H9 (cell line): ENCODE measurements around the gene KRT39. TPM values are rescaled to one million over a fixed set of nuclear protein-coding genes. Genes with fewer than 3 reads are reported as not detected.

ENCODE experiments used
- DNase-seq: peaks from one replicate; pipeline ENCODE4 v3.0.0-alpha.2; 2017
- H2AFZ ChIP-seq: one replicate; pipeline ENCODE4 v1.6.1; 2013; ENCODE audit warnings: mild to moderate bottlenecking, low read length, control low read depth, moderate library complexity
- H2AK5ac ChIP-seq: 2 replicates; pipeline ENCODE4 v1.6.1; 2013; ENCODE audit warnings: low read length, control low read depth, mixed read lengths; ENCODE audit not compliant: insufficient read length
- H2BK120ac ChIP-seq: one replicate; pipeline ENCODE4 v1.6.1; 2013; ENCODE audit warnings: low read depth, mild to moderate bottlenecking, low read length, control low read depth, inconsistent platforms; ENCODE audit not compliant: poor library complexity, severe bottlenecking
- H2BK12ac ChIP-seq: 2 replicates; pipeline ENCODE4 v1.6.1; 2013; ENCODE audit warnings: low read length, control low read depth, mixed read lengths, low read depth; ENCODE audit not compliant: insufficient read length
- H2BK15ac ChIP-seq: 2 replicates; pipeline ENCODE4 v1.6.1; 2013; ENCODE audit warnings: low read depth, low read length, control low read depth
- H2BK20ac ChIP-seq: one replicate; pipeline ENCODE4 v1.6.1; 2013; ENCODE audit warnings: low read depth, mild to moderate bottlenecking, low read length, control low read depth, inconsistent platforms; ENCODE audit not compliant: poor library complexity, severe bottlenecking
- H2BK5ac ChIP-seq: 2 replicates; pipeline ENCODE4 v1.6.1; 2013; ENCODE audit warnings: low read length, control low read depth, mixed read lengths; ENCODE audit not compliant: insufficient read length
- H3K14ac ChIP-seq: 2 replicates; pipeline ENCODE4 v1.6.1; 2013; ENCODE audit warnings: low read length, control low read depth; ENCODE audit not compliant: insufficient read depth
- H3K18ac ChIP-seq: 2 replicates; pipeline ENCODE4 v1.6.1; 2013; ENCODE audit warnings: low read depth, mild to moderate bottlenecking, mixed read lengths, low read length, control low read depth; ENCODE audit not compliant: insufficient read length
- H3K23ac ChIP-seq: 2 replicates; pipeline ENCODE4 v1.6.1; 2013; ENCODE audit warnings: low read length, control low read depth, mixed read lengths, low read depth; ENCODE audit not compliant: insufficient read length
- H3K23me2 ChIP-seq: 2 replicates; pipeline ENCODE4 v1.6.1; 2013; ENCODE audit warnings: low read depth, mild to moderate bottlenecking, mixed read lengths, low read length, control low read depth; ENCODE audit not compliant: insufficient read length, poor library complexity, severe bottlenecking
- H3K27ac ChIP-seq: 2 replicates; pipeline ENCODE4 v1.5.1; 2013; ENCODE audit warnings: low read length, control low read depth, mixed read lengths, low read depth; ENCODE audit not compliant: insufficient read length
- H3K27me3 ChIP-seq: 2 replicates; pipeline ENCODE4 v1.6.1; 2013; ENCODE audit warnings: low read length, control low read depth, inconsistent platforms; ENCODE audit not compliant: insufficient read depth
- H3K4ac ChIP-seq: 2 replicates; pipeline ENCODE4 v1.6.1; 2013; ENCODE audit warnings: low read depth, mild to moderate bottlenecking, control low read depth, inconsistent platforms, low read length, moderate library complexity
- H3K4me1 ChIP-seq: 2 replicates; pipeline ENCODE4 v1.6.1; 2013; ENCODE audit warnings: low read length, control low read depth, inconsistent platforms; ENCODE audit not compliant: insufficient read depth
- H3K4me2 ChIP-seq: 2 replicates; pipeline ENCODE4 v1.6.1; 2013; ENCODE audit warnings: low read length, control low read depth, mixed read lengths; ENCODE audit not compliant: insufficient read length, insufficient read depth
- H3K56ac ChIP-seq: 2 replicates; pipeline ENCODE4 v1.6.1; 2013; ENCODE audit warnings: low read depth, mild to moderate bottlenecking, mixed read lengths, low read length, control low read depth; ENCODE audit not compliant: insufficient read length
- H3K79me1 ChIP-seq: 2 replicates; pipeline ENCODE4 v1.6.1; 2013; ENCODE audit warnings: low read depth, mild to moderate bottlenecking, moderate library complexity, low read length, control low read depth, inconsistent platforms; ENCODE audit not compliant: insufficient read depth, poor library complexity, severe bottlenecking
- H3K79me2 ChIP-seq: 2 replicates; pipeline ENCODE4 v1.6.1; 2013; ENCODE audit warnings: low read length, control low read depth, inconsistent platforms; ENCODE audit not compliant: insufficient read depth
- H3K9ac ChIP-seq: 2 replicates; pipeline ENCODE4 v1.6.1; 2013; ENCODE audit warnings: low read length, control low read depth, mixed read lengths; ENCODE audit not compliant: insufficient read length; ENCODE audit errors: extremely low read depth
- H3K9me3 ChIP-seq: one replicate; pipeline ENCODE4 v1.6.1; 2013; ENCODE audit warnings: low read depth, low read length, inconsistent platforms; ENCODE audit not compliant: control insufficient read depth
- H3T11ph ChIP-seq: one replicate; pipeline ENCODE4 v1.6.1; 2013; ENCODE audit warnings: mild to moderate bottlenecking, low read length, control low read depth, inconsistent platforms
- H4K20me1 ChIP-seq: one replicate; pipeline ENCODE4 v1.6.1; 2013; ENCODE audit not compliant: control insufficient read depth, insufficient read length, insufficient read depth
- H4K5ac ChIP-seq: 2 replicates; pipeline ENCODE4 v1.6.1; 2013; ENCODE audit warnings: low read depth, mild to moderate bottlenecking, mixed read lengths, low read length, control low read depth; ENCODE audit not compliant: insufficient read length
- H4K8ac ChIP-seq: replicated peaks from 2 replicates; pipeline ENCODE4 v1.6.1; 2013; ENCODE audit warnings: low read length, control low read depth, mixed read lengths, low read depth; ENCODE audit not compliant: insufficient read length
- H4K91ac ChIP-seq: 2 replicates; pipeline ENCODE4 v1.6.1; 2013; ENCODE audit warnings: low read depth, mild to moderate bottlenecking, moderate library complexity, mixed read lengths, low read length, control low read depth; ENCODE audit not compliant: insufficient read length
- H3K27ac Mint-ChIP-seq, 3 experiments: 2 replicates in 2 of 3; 3 replicates in 1 of 3; pipeline ENCODE4 v1.8.0; 2020 to 2021; ENCODE audit warnings: mixed read lengths in 3 of 3, mild to moderate bottlenecking in 1 of 3, moderate library complexity in 1 of 3
- H3K27me3 Mint-ChIP-seq: 2 replicates; pipeline ENCODE4 v1.8.0; 2021; ENCODE audit warnings: low read depth, mild to moderate bottlenecking, moderate library complexity, mixed read lengths
- H3K36me3 Mint-ChIP-seq, 3 experiments: 2 replicates in 2 of 3; 3 replicates in 1 of 3; pipeline ENCODE4 v1.8.0; 2020 to 2021; ENCODE audit warnings: low read depth in 3 of 3, mixed read lengths in 3 of 3; ENCODE audit not compliant: insufficient read depth in 1 of 3
- H3K4me1 Mint-ChIP-seq, 2 experiments: 2 replicates each; pipeline ENCODE4 v1.8.0; 2020; ENCODE audit warnings: mixed read lengths in 2 of 2
- H3K4me3 Mint-ChIP-seq, 2 experiments: 2 replicates in 1 of 2; 3 replicates in 1 of 2; pipeline ENCODE4 v1.8.0; 2020 to 2021; ENCODE audit warnings: mild to moderate bottlenecking in 2 of 2, mixed read lengths in 2 of 2, moderate library complexity in 1 of 2
- H3K9me3 Mint-ChIP-seq, 2 experiments: 2 replicates in 1 of 2; 3 replicates in 1 of 2; pipeline ENCODE4 v1.8.0; 2020; ENCODE audit warnings: mild to moderate bottlenecking in 2 of 2, mixed read lengths in 2 of 2, moderate library complexity in 1 of 2
- CTCF ChIP-seq: fragments of 200-600 bp; sonication (generic); conservative IDR thresholded peaks from 3 replicates; pipeline ENCODE4 v1.8.0; 2021; ENCODE audit warnings: antibody characterized with exemption, mild to moderate bottlenecking
- WGBS: extraction: QIAGEN DNeasy Blood & Tissue Kit; methylation state at CpG from one replicate; pipeline ENCODE4 v1.1.7; 2013; ENCODE audit warnings: missing lambda C conversion rate, low lambda C conversion rate, mixed read lengths; ENCODE audit not compliant: insufficient read length; ENCODE audit errors: extremely low coverage; 5-methylcytosine and 5-hydroxymethylcytosine counted together
- total RNA-seq: library from RNA; stranded (reverse); gene quantifications from 2 replicates; pipeline ENCODE4 v1.2.1, GENCODE V29; 2021

KRT39 gene
- total RNA-seq, 1 experiment from 2014 or later, result not detected

- no peak overlapping the region for H2BK5ac ChIP-seq
- no peak overlapping the region for H2BK12ac ChIP-seq
- H2AFZ ChIP-seq, result no peak overlapping the region
- no peak overlapping the region for H3K27ac Mint-ChIP-seq
- H2BK20ac ChIP-seq, result no peak overlapping the region
- no peak overlapping the region for H3T11ph ChIP-seq
- H3K14ac ChIP-seq, result no peak overlapping the region
- no peak overlapping the region for H3K27ac ChIP-seq
- H3K4me1 ChIP-seq, result no peaks in the 10 kb centered on the region
- no peak for DNase-seq
- H3K79me2 ChIP-seq, result no peaks in the 10 kb centered on the region
- no peak overlapping the region for H3K4ac ChIP-seq
- H2BK120ac ChIP-seq, result no peak overlapping the region
- H3K4me1 Mint-ChIP-seq, result peaks cover 4 to 9% of the 10 kb centered on the region in 2 experiments
- H3K9me3 ChIP-seq, result no peaks in the 10 kb centered on the region
- H3K27me3 ChIP-seq, result no peaks in the 10 kb centered on the region
- H3K36me3 Mint-ChIP-seq, result no peaks in the 10 kb centered on the region
- no peak overlapping the region for H4K8ac ChIP-seq
- no peak overlapping the region for H4K5ac ChIP-seq
- H2AK5ac ChIP-seq, result no peak overlapping the region
- H3K23ac ChIP-seq, result no peak overlapping the region
- H3K9me3 Mint-ChIP-seq, result no peaks in the 10 kb centered on the region
- no peak overlapping the region for H3K18ac ChIP-seq
- peaks cover 2% of the 10 kb centered on the region; the same call in 1 of the 2 replicates for H3K27me3 Mint-ChIP-seq
- H3K23me2 ChIP-seq, result no peaks in the 10 kb centered on the region
- no peak for TF ChIP-seq CTCF
- H3K9ac ChIP-seq, result no peak overlapping the region
- H3K4me2 ChIP-seq, result no peak overlapping the region
- no peaks in the 10 kb centered on the region for H4K20me1 ChIP-seq
- H2BK15ac ChIP-seq, result no peak overlapping the region
- WGBS, result no CpG with 5 or more reads among the region's 3 CpGs
- no peaks in the 10 kb centered on the region for H3K79me1 ChIP-seq
- no peak overlapping the region for H3K4me3 Mint-ChIP-seq
- no peak overlapping the region for H3K56ac ChIP-seq
- no peak overlapping the region for H4K91ac ChIP-seq
These were observed 56.3 kb downstream of the KRT39 start for GRCh38 chr17:40910441-40910841.
